ENCODE data around the gene ATG9A. TPM values are rescaled to one million over a fixed set of nuclear protein-coding genes. Genes with fewer than 3 reads are reported as not detected.

Gene ATG9A
- total RNA-seq, 1 experiment from 2014 or later, result 52.1 TPM

GRCh38 chr2:219198974-219199373, 30.5 kb downstream of the ATG9A start:
- Mint-ChIP-seq H3K27me3 (ENCODE audit: insufficient read depth, unreplicated experiment) (no peaks in the 10 kb centered on the region), H3K4me3 (ENCODE audit: unreplicated experiment) (no peak overlapping the region), H3K4me1 (ENCODE audit: insufficient read depth, unreplicated experiment) (no peaks in the 10 kb centered on the region), H3K36me3 (ENCODE audit: insufficient read depth, unreplicated experiment) (no peaks in the 10 kb centered on the region), H3K9me3 (ENCODE audit: unreplicated experiment) (no peaks in the 10 kb centered on the region), H3K27ac (ENCODE audit: low read depth, unreplicated experiment) (no peak overlapping the region)
- intact Hi-C loops (cut with micrococcal nuclease), result no loop called here
- TF ChIP-seq, protein P1, sequence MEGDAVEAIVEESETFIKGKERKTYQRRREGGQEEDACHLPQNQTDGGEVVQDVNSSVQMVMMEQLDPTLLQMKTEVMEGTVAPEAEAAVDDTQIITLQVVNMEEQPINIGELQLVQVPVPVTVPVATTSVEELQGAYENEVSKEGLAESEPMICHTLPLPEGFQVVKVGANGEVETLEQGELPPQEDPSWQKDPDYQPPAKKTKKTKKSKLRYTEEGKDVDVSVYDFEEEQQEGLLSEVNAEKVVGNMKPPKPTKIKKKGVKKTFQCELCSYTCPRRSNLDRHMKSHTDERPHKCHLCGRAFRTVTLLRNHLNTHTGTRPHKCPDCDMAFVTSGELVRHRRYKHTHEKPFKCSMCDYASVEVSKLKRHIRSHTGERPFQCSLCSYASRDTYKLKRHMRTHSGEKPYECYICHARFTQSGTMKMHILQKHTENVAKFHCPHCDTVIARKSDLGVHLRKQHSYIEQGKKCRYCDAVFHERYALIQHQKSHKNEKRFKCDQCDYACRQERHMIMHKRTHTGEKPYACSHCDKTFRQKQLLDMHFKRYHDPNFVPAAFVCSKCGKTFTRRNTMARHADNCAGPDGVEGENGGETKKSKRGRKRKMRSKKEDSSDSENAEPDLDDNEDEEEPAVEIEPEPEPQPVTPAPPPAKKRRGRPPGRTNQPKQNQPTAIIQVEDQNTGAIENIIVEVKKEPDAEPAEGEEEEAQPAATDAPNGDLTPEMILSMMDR (IDR thresholded peaks at IDR 0.05; ENCODE audit: unreplicated experiment), result no peak
- CTCF ChIA-PET, result interaction anchor here (1.0 to 1.2 kb wide), 2 partner anchors 40 to 96 kb away, joined by 3 read pairs; no protein-coding TSS in a partner anchor
- DNase-seq (ENCODE audit: unreplicated experiment), result no peak
- BruUV-seq (replicated peaks), result no TSS peak
- POLR2A ChIA-PET, result interaction anchor here (1.1 to 1.2 kb wide), 2 partner anchors 23 to 33 kb away, joined by 3 to 5 read pairs; no protein-coding TSS in a partner anchor

DNA sequence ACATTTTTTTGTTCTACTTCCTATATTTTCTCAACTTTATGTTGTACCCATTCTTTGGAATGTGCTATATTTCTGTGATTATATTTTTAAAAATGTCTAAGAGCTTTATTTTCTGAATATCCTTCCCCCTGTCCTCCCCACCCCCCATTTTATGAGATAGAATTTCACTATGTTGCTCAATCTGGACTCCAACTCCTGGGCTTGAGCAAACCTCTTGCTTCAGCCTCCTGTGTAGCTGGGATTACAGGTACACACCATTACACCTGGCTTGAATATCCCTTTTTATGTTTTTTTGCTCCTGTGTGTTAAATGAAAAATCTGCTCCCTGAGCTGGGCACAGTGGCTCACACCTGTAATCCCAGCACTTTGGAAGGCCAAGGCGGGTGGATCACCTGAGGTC, 32.0 kb downstream of the ATG9A start:
- Mint-ChIP-seq H3K27me3 (ENCODE audit: insufficient read depth, unreplicated experiment) (no peaks in the 10 kb centered on the region), H3K4me3 (ENCODE audit: unreplicated experiment) (no peak overlapping the region), H3K4me1 (ENCODE audit: insufficient read depth, unreplicated experiment) (no peaks in the 10 kb centered on the region), H3K36me3 (ENCODE audit: insufficient read depth, unreplicated experiment) (no peaks in the 10 kb centered on the region), H3K27ac (ENCODE audit: low read depth, unreplicated experiment) (no peak overlapping the region), H3K9me3 (ENCODE audit: unreplicated experiment) (no peaks in the 10 kb centered on the region)
- ChIA-PET POLR2A (interaction anchor here (0.6 to 1.6 kb wide), 5 partner anchors 9 to 103 kb away, joined by 3 to 10 read pairs (median 3); partner anchors contain the start of gene ZFAND2B), CTCF (interaction anchor here (0.6 to 1.1 kb wide), 5 partner anchors 21 to 319 kb away, joined by 3 read pairs; no protein-coding TSS in a partner anchor)
- DNase-seq (ENCODE audit: unreplicated experiment), result no peak
- intact Hi-C loops (cut with micrococcal nuclease), result no loop called here
- TF ChIP-seq, protein P1 (IDR thresholded peaks at IDR 0.05; ENCODE audit: unreplicated experiment), result no peak
- no TSS peak for BruUV-seq (replicated peaks)

GRCh38 chr2:219186754-219187456, 42.5 kb downstream of the ATG9A start:
- no peaks in the 10 kb centered on the region for H3K4me1 Mint-ChIP-seq (ENCODE audit: insufficient read depth, unreplicated experiment)
- intact Hi-C loops (cut with micrococcal nuclease), result no loop called here
- no peaks in the 10 kb centered on the region for H3K27me3 Mint-ChIP-seq (ENCODE audit: insufficient read depth, unreplicated experiment)
- H3K27ac Mint-ChIP-seq (ENCODE audit: low read depth, unreplicated experiment), result no peak overlapping the region
- no peak for DNase-seq (ENCODE audit: unreplicated experiment)
- no peaks in the 10 kb centered on the region for H3K9me3 Mint-ChIP-seq (ENCODE audit: unreplicated experiment)
- no TSS peak for BruUV-seq (replicated peaks)
- ChIA-PET CTCF (no interaction called here), POLR2A (interaction anchor here (2.1 to 2.3 kb wide), 2 partner anchors 10 to 20 kb away, joined by 5 read pairs; partner anchors contain the start of genes CNPPD1 and ZFAND2B)
- TF ChIP-seq, protein P1 (IDR thresholded peaks at IDR 0.05; ENCODE audit: unreplicated experiment), result no peak
- no peak overlapping the region for H3K4me3 Mint-ChIP-seq (ENCODE audit: unreplicated experiment)
- H3K36me3 Mint-ChIP-seq (ENCODE audit: insufficient read depth, unreplicated experiment), result peaks cover 21% of the 10 kb centered on the region

DNA sequence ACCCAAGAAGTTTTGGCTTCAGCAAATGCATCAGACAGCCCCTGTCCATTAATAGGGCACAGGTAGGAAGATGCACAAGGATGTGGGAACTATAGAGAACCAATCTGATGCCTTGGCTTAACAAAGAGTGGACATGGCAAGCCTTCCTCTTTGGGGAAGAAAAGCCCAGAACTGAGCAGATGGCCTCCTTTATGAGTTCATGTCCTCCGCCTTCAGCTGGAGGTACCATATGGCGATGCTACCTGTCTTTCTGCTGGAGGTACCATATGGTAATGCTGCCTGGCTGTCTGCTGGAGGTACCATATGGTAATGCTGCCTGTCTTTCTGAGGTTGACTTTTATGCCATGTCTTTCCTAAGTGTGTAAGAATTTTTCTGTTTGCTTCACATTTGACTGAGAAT, 45.3 kb downstream of the ATG9A start:
- Mint-ChIP-seq H3K4me3 (ENCODE audit: unreplicated experiment) (no peak overlapping the region), H3K4me1 (ENCODE audit: insufficient read depth, unreplicated experiment) (no peaks in the 10 kb centered on the region), H3K27ac (ENCODE audit: low read depth, unreplicated experiment) (no peak overlapping the region), H3K27me3 (ENCODE audit: insufficient read depth, unreplicated experiment) (no peaks in the 10 kb centered on the region), H3K9me3 (ENCODE audit: unreplicated experiment) (no peaks in the 10 kb centered on the region), H3K36me3 (ENCODE audit: insufficient read depth, unreplicated experiment) (peaks cover 35% of the 10 kb centered on the region)
- ChIA-PET CTCF (interaction anchor here (2.6 kb wide), 1 partner anchor 8 kb away, joined by 12 read pairs; no protein-coding TSS in a partner anchor), POLR2A (no interaction called here)
- TF ChIP-seq, protein P1 (IDR thresholded peaks at IDR 0.05; ENCODE audit: unreplicated experiment), result no peak
- no TSS peak for BruUV-seq (replicated peaks)
- intact Hi-C loops (cut with micrococcal nuclease), result no loop called here
- no peak for DNase-seq (ENCODE audit: unreplicated experiment)

Data from MCF 10A (cell line).